Effector memory CD4-positive, alpha-beta T cell (primary cell): ENCODE measurements around the gene CSNK1E.

Source experiments
- DNase-seq, 3 donors: peaks; one replicate each; pipeline ENCODE4 v3.0.0-alpha.2; 2020
- H3K27ac ChIP-seq: 2 replicates; pipeline ENCODE4 v1.7.0; 2013; ENCODE audit warnings: mild to moderate bottlenecking, low read length, moderate library complexity; ENCODE audit not compliant: insufficient read depth, poor library complexity, severe bottlenecking
- H3K27me3 ChIP-seq: replicated peaks from 2 replicates; pipeline ENCODE4 v1.7.0; 2013; ENCODE audit warnings: mild to moderate bottlenecking, low read length; ENCODE audit not compliant: insufficient read depth, control insufficient read depth, poor library complexity, severe bottlenecking
- H3K36me3 ChIP-seq: 2 replicates; pipeline ENCODE4 v1.7.0; 2013; ENCODE audit warnings: mild to moderate bottlenecking, low read length, moderate library complexity; ENCODE audit not compliant: control insufficient read depth, insufficient read depth
- H3K4me1 ChIP-seq: 2 replicates; pipeline ENCODE4 v1.7.0; 2013; ENCODE audit warnings: low read length, mild to moderate bottlenecking; ENCODE audit not compliant: control insufficient read depth, insufficient read depth, poor library complexity, severe bottlenecking
- H3K4me3 ChIP-seq: 2 replicates; pipeline ENCODE4 v1.7.0; 2013; ENCODE audit warnings: low read length, low read depth, mild to moderate bottlenecking; ENCODE audit not compliant: insufficient read depth, poor library complexity, severe bottlenecking
- H3K9me3 ChIP-seq: 2 replicates; pipeline ENCODE4 v1.7.0; 2013; ENCODE audit warnings: mild to moderate bottlenecking, low read length, moderate library complexity; ENCODE audit not compliant: control insufficient read depth

The CSNK1E gene

GRCh38 chr22:38305471-38306448, 11.5 kb downstream of the CSNK1E start:
- peak; percentile 11 to 25 (median 14) for DNase-seq
- H3K9me3 ChIP-seq: no peaks in the 10 kb centered on the region
- no peaks in the 10 kb centered on the region for H3K27me3 ChIP-seq
- peaks cover 32% of the 10 kb centered on the region for H3K36me3 ChIP-seq
- peak overlapping the region; percentile 27 for H3K27ac ChIP-seq
- H3K4me1 ChIP-seq: peaks cover 6% of the 10 kb centered on the region
- H3K4me3 ChIP-seq: peak overlapping the region; percentile 9

GRCh38 chr22:38304526-38304925, 12.7 kb downstream of the CSNK1E start:
- no peak overlapping the region for H3K4me3 ChIP-seq

GRCh38 chr22:38303974-38304373, 13.3 kb downstream of the CSNK1E start:
- Histone ChIP-seq H3K27ac (no peak overlapping the region), H3K27me3 (no peaks in the 10 kb centered on the region), H3K9me3 (no peaks in the 10 kb centered on the region), H3K36me3 (peaks cover 49% of the 10 kb centered on the region), H3K4me1 (peaks cover 6% of the 10 kb centered on the region), H3K4me3 (no peak overlapping the region)
- DNase-seq: no peak

More at GRCh38 chr22:38304526-38304925, 12.7 kb downstream of the CSNK1E start:
- H3K9me3 ChIP-seq: no peaks in the 10 kb centered on the region
- H3K4me1 ChIP-seq: peaks cover 6% of the 10 kb centered on the region
- no peaks in the 10 kb centered on the region for H3K27me3 ChIP-seq
- H3K36me3 ChIP-seq: peaks cover 45% of the 10 kb centered on the region
- no peak overlapping the region for H3K27ac ChIP-seq
- DNase-seq: no peak

GRCh38 chr22:38302906-38303305, 14.3 kb downstream of the CSNK1E start:
- no peak overlapping the region for H3K4me3 ChIP-seq
- H3K4me1 ChIP-seq: peaks cover 6% of the 10 kb centered on the region
- no peak overlapping the region for H3K27ac ChIP-seq
- H3K9me3 ChIP-seq: no peaks in the 10 kb centered on the region
- no peak for DNase-seq
- H3K36me3 ChIP-seq: peaks cover 53% of the 10 kb centered on the region
- H3K27me3 ChIP-seq: no peaks in the 10 kb centered on the region

- peaks cover 6% of the 10 kb centered on the region for H3K4me1 ChIP-seq
- peaks cover 71% of the 10 kb centered on the region for H3K36me3 ChIP-seq
- no peak for DNase-seq
- H3K4me3 ChIP-seq: no peak overlapping the region
- no peaks in the 10 kb centered on the region for H3K27me3 ChIP-seq
- no peak overlapping the region for H3K27ac ChIP-seq
- no peaks in the 10 kb centered on the region for H3K9me3 ChIP-seq
Observed at GRCh38 chr22:38300946-38301345, 16.3 kb downstream of the CSNK1E start.

GRCh38 chr22:38300197-38300945, 16.9 kb downstream of the CSNK1E start:
- H3K4me3 ChIP-seq: no peak overlapping the region
- no peak overlapping the region for H3K27ac ChIP-seq
- H3K36me3 ChIP-seq: peaks cover 72% of the 10 kb centered on the region
- no peaks in the 10 kb centered on the region for H3K9me3 ChIP-seq
- H3K27me3 ChIP-seq: no peaks in the 10 kb centered on the region
- no peak for DNase-seq
- peaks cover under 1% of the 10 kb centered on the region for H3K4me1 ChIP-seq

GRCh38 chr22:38299770-38300102, 17.5 kb downstream of the CSNK1E start:
- no peaks in the 10 kb centered on the region for H3K4me1 ChIP-seq
- no peak overlapping the region for H3K4me3 ChIP-seq
- H3K9me3 ChIP-seq: no peaks in the 10 kb centered on the region
- DNase-seq: no peak
- H3K27ac ChIP-seq: no peak overlapping the region
- H3K27me3 ChIP-seq: no peaks in the 10 kb centered on the region
- H3K36me3 ChIP-seq: peaks cover 72% of the 10 kb centered on the region

- peaks cover 77% of the 10 kb centered on the region for H3K36me3 ChIP-seq
- DNase-seq: no peak
- no peaks in the 10 kb centered on the region for H3K27me3 ChIP-seq
Observed at GRCh38 chr22:38298312-38299005, 18.8 kb downstream of the CSNK1E start.

GRCh38 chr22:38296372-38296771, 20.9 kb downstream of the CSNK1E start:
- H3K36me3 ChIP-seq: peaks cover 68% of the 10 kb centered on the region
- no peak for DNase-seq
- no peaks in the 10 kb centered on the region for H3K27me3 ChIP-seq
- no peaks in the 10 kb centered on the region for H3K9me3 ChIP-seq
- H3K27ac ChIP-seq: no peak overlapping the region
- H3K4me3 ChIP-seq: no peak overlapping the region
- no peaks in the 10 kb centered on the region for H3K4me1 ChIP-seq

More at GRCh38 chr22:38298312-38299005, 18.8 kb downstream of the CSNK1E start:
- Histone ChIP-seq H3K27ac (no peak overlapping the region), H3K4me1 (no peaks in the 10 kb centered on the region), H3K9me3 (no peaks in the 10 kb centered on the region), H3K4me3 (no peak overlapping the region)
